Sigmoid colon (tissue), 7 donors: Measurements from ENCODE around the gene CIART. TPM values are rescaled to one million over a fixed set of nuclear protein-coding genes. Genes with fewer than 3 reads are reported as not detected.

Experiments
- DNase-seq: peaks from one replicate; pipeline ENCODE4 v3.0.0-alpha.2; 2019
- H3K27ac ChIP-seq, 4 donors: fragments of 200-600 bp; sonication (generic); one replicate each; pipeline ENCODE4 v1.5.1; 2016 to 2019; ENCODE audit warnings: mild to moderate bottlenecking in 1 of 4
- H3K27me3 ChIP-seq, 3 donors: fragments of 200-600 bp; sonication (generic); one replicate each; pipeline ENCODE4 v1.5.1; 2019; ENCODE audit warnings: mild to moderate bottlenecking in 1 of 3
- H3K36me3 ChIP-seq, 4 donors: fragments of 200-600 bp; sonication (generic); one replicate each; pipeline ENCODE4 v1.5.1; 2016 to 2019
- H3K4me1 ChIP-seq, 4 donors: fragments of 200-600 bp; sonication (generic); one replicate each; pipeline ENCODE4 v1.5.1; 2017 to 2019
- H3K4me3 ChIP-seq, 4 donors: fragments of 200-600 bp; sonication (generic); one replicate each; pipeline ENCODE4 v1.5.1; 2017 to 2019; ENCODE audit warnings: mild to moderate bottlenecking in 2 of 4, moderate library complexity in 1 of 4
- H3K9me3 ChIP-seq, 4 donors: fragments of 200-600 bp in 3 of 4; sonication (generic) in 3 of 4; one replicate each; pipeline versions ENCODE4 v1.5.1 to v1.6.1; 2013 to 2019
- EP300 ChIP-seq, 4 donors: sonication (generic); formaldehyde crosslinking; IDR thresholded peaks; one replicate each; pipeline ENCODE4 v1.6.1; 2017; ENCODE audit warnings: antibody characterized with exemption in 4 of 4
- POLR2A ChIP-seq, 2 donors: fragments of 450-650 bp; IDR thresholded peaks; one replicate each; pipeline ENCODE4 v1.6.1; 2016; ENCODE audit warnings: antibody characterized with exemption in 2 of 2, mild to moderate bottlenecking in 2 of 2, moderate library complexity in 2 of 2
- POLR2AphosphoS5 ChIP-seq, 4 donors: sonication (generic); formaldehyde crosslinking; IDR thresholded peaks; one replicate each; pipeline ENCODE4 v1.6.1; 2017; ENCODE audit warnings: antibody characterized with exemption in 4 of 4
- WGBS, 2 donors: extraction: QIAGEN DNeasy Blood & Tissue Kit; methylation state at CpG; one replicate each; pipeline ENCODE4 v1.1.7; 2013; 5-methylcytosine and 5-hydroxymethylcytosine counted together
- intact Hi-C: fragments of 100-400 bp; cut with DNase I; formaldehyde crosslinking; loops from one replicate; pipeline ENCODE4 v1.15.1; 2023
- polyA plus RNA-seq, 3 donors: library from polyadenylated mRNA; stranded (reverse); fragments of 200-250 nt; gene quantifications; one replicate each; pipeline ENCODE4 v1.2.3, GENCODE V29; 2013
- total RNA-seq, 4 donors: library from RNA; depleted of rRNA; stranded (reverse); fragments of >200 nt; gene quantifications; one replicate each; pipeline ENCODE4 v1.1.0, GENCODE V29; 2016
- TF ChIP-seq, protein P1 (sequence below), 4 experiments: fragments of 450-650 bp in 3 of 4; fragments of 200-600 bp in 1 of 4; IDR thresholded peaks; one replicate each; pipeline ENCODE4 v1.5.1; 2016 to 2019; ENCODE audit warnings: antibody characterized with exemption in 4 of 4, mild to moderate bottlenecking in 3 of 4, moderate library complexity in 2 of 4
- donor health status: healthy with polysubstance abuse.
- donor health status: Bipolar disorder and iron deficiency.
- donor health status: healthy.

CIART gene
- total and polyA plus RNA-seq, 7 donors, result 2.5 to 15.3 (median 11.9) TPM; not detected in 1

DNA sequence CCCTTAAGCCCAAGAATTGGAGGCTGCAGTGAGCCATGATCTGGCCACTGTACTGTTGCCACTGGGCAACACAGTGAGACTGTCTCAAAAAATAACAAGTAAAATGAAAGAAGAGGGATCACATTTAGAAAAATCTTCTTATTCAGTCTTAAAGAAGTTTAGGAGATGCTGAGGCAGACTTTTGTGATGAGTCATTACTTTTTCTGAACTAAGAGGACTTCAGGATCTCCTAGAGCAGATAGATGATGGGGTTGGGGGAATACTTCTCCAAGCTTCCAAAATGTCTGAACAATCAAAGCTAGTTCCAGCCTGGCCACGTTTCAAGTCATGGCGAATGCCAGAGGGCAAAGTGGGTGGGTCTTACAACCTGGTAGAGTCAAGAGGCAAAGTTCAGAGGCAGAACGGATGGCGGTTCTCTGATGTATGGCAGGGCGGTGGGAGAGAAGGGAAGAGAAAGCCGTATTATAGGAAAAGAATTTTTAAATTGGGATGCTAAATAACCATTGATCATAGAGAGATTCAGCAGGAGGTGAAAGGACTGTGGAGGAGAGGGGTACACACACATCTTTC, 2.1 kb upstream of the CIART start:
- no peak for DNase-seq
- Histone ChIP-seq H3K27me3 (no peaks in the 10 kb centered on the region), H3K27ac (peak overlapping the region; percentile 94 to 96 (median 95)), H3K4me3 (no peak overlapping the region), H3K4me1 (peaks cover 0 to 34% (median 29%) of the 10 kb centered on the region in 4 donors), H3K36me3 (peaks cover 0 to 18% (median 0%) of the 10 kb centered on the region in 4 donors), H3K9me3 (no peaks in the 10 kb centered on the region)
- TF ChIP-seq POLR2AphosphoS5 (IDR thresholded peaks at IDR 0.05), result no peak
- no peak for TF ChIP-seq EP300 (IDR thresholded peaks at IDR 0.05)
- no peak for TF ChIP-seq POLR2A (IDR thresholded peaks at IDR 0.05)
- TF ChIP-seq, protein P1, sequence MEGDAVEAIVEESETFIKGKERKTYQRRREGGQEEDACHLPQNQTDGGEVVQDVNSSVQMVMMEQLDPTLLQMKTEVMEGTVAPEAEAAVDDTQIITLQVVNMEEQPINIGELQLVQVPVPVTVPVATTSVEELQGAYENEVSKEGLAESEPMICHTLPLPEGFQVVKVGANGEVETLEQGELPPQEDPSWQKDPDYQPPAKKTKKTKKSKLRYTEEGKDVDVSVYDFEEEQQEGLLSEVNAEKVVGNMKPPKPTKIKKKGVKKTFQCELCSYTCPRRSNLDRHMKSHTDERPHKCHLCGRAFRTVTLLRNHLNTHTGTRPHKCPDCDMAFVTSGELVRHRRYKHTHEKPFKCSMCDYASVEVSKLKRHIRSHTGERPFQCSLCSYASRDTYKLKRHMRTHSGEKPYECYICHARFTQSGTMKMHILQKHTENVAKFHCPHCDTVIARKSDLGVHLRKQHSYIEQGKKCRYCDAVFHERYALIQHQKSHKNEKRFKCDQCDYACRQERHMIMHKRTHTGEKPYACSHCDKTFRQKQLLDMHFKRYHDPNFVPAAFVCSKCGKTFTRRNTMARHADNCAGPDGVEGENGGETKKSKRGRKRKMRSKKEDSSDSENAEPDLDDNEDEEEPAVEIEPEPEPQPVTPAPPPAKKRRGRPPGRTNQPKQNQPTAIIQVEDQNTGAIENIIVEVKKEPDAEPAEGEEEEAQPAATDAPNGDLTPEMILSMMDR (IDR thresholded peaks at IDR 0.05), result no peak
- intact Hi-C loops, result loop anchor here (5.0 kb wide), 3 partner anchors 42 to 118 kb away; partner anchors contain the start of genes PRPF3 and RPRD2
- 16 to 67% methylated on average over 6 of the region's 6 CpGs for WGBS, 2 donors

DNA sequence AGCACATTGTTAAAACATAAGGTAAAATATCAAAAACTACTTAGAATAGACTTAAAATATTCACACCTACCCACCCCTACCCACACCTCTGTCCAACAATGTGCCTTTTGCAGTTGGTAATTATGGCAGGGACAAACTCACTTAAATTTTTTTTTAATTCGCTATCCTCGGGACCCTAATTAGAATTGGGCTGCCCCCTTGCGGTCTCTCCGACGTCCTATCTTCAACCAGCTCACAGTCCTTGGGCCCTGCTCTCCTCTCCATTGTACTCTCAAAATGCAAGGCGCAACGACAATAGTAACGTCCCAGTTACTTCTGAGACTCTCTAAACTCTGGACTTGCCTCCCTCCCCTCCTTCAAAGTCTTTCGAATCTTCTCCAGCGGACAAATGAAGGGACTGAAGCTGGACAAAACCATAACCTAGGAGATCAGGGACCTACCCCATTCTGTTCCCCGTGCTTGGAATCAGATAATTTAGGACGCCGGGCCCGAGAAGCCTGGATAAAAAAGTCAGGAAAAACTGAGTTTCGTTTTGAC, 1.1 kb upstream of the CIART start:
- Histone ChIP-seq H3K4me1 (peaks cover 0 to 34% (median 29%) of the 10 kb centered on the region in 4 donors), H3K27me3 (no peaks in the 10 kb centered on the region)

DNA sequence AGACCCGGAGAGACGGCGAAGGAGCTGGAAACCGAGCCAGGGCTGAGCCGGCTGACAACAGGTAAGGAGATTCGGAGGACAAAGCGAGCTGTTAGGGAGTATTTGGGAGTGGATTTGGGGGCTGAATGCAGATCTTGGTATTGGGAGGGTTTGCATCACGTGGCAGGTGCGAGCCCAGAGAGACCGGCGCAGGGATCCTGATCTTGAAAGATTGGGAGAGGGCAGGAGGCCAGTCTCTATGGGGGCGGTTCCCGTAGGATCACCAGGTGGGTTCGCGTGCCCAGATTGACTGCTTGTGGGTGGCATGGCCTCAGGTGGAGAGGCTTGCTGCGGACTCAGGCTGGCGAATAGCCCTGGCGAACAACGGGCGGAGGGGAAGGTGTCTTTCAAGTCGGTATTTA, 204 bp downstream of the CIART start:
- WGBS, 2 donors, result 11 to 34% methylated on average over 21 of the region's 21 CpGs
- Histone ChIP-seq H3K4me1 (peaks cover 0 to 34% (median 29%) of the 10 kb centered on the region in 4 donors), H3K27me3 (no peaks in the 10 kb centered on the region), H3K27ac (peak overlapping the region; percentile 94 to 96 (median 95)), H3K36me3 (peaks cover 1 to 40% (median 10%) of the 10 kb centered on the region in 4 donors), H3K4me3 (peak overlapping the region; percentile 42 to 71 (median 64)), H3K9me3 (no peaks in the 10 kb centered on the region)
- TF ChIP-seq EP300 (IDR thresholded peaks at IDR 0.05) (peak in 1 of 4 donors; percentile 63), POLR2A (IDR thresholded peaks at IDR 0.05) (peak; percentile 73 to 92), POLR2AphosphoS5 (IDR thresholded peaks at IDR 0.05) (peak; percentile 68 to 98 (median 90))
- TF ChIP-seq, protein P1 (IDR thresholded peaks at IDR 0.05), result no peak
- intact Hi-C loops, result loop anchor here (5.0 kb wide), 3 partner anchors 40 to 120 kb away; partner anchors contain the start of genes PRPF3 and RPRD2
- no peak for DNase-seq

More for the DNA sequence above, 1.1 kb upstream of the CIART start:
- Histone ChIP-seq H3K36me3 (peaks cover 0 to 27% (median under 1%) of the 10 kb centered on the region in 4 donors), H3K4me3 (peak overlapping the region; percentile 42 to 71 (median 64)), H3K9me3 (no peaks in the 10 kb centered on the region), H3K27ac (peak overlapping the region; percentile 94 to 96 (median 95))
- intact Hi-C loops, result loop anchor here (1.0 to 5.0 kb wide), 4 partner anchors 25 to 119 kb away; partner anchors contain the start of genes PRPF3 and RPRD2
- WGBS, 2 donors, result 2 to 5% methylated on average over 15 of the region's 15 CpGs
- DNase-seq, result peak; percentile 89
- TF ChIP-seq, protein P1 (IDR thresholded peaks at IDR 0.05), result peak; percentile 47 to 87 (median 74)
- no peak for TF ChIP-seq EP300 (IDR thresholded peaks at IDR 0.05)
- peak in 1 of 2 donors; percentile 51 for TF ChIP-seq POLR2A (IDR thresholded peaks at IDR 0.05)

DNA sequence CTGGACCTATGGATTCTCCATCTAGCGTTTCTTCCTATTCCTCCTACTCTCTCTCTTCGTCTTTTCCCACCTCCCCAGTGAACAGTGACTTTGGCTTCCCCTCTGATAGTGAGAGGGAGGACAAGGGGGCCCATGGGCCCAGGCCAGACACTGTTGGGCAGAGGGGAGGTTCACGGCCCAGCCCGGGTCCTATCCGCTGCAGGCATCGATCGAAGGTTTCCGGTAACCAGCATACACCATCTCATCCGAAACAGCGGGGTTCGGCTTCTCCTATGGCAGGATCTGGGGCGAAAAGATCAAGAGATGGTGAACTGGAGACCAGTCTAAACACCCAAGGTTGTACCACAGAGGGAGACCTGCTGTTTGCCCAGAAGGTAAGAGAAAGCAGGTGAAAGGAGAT, 906 bp downstream of the CIART start:
- 91 to 95% methylated on average over 12 of the region's 12 CpGs for WGBS, 2 donors
- Histone ChIP-seq H3K9me3 (no peaks in the 10 kb centered on the region), H3K4me1 (peaks cover 0 to 34% (median 29%) of the 10 kb centered on the region in 4 donors), H3K4me3 (peak overlapping the region; percentile 42 to 71 (median 64)), H3K27me3 (no peaks in the 10 kb centered on the region), H3K36me3 (peaks cover 3 to 47% (median 10%) of the 10 kb centered on the region in 4 donors), H3K27ac (peak overlapping the region; percentile 94 to 96 (median 95))
- intact Hi-C loops, result loop anchor here (5.0 kb wide), 3 partner anchors 39 to 121 kb away; partner anchors contain the start of genes PRPF3 and RPRD2
- DNase-seq, result no peak
- no peak for TF ChIP-seq POLR2AphosphoS5 (IDR thresholded peaks at IDR 0.05)

DNA sequence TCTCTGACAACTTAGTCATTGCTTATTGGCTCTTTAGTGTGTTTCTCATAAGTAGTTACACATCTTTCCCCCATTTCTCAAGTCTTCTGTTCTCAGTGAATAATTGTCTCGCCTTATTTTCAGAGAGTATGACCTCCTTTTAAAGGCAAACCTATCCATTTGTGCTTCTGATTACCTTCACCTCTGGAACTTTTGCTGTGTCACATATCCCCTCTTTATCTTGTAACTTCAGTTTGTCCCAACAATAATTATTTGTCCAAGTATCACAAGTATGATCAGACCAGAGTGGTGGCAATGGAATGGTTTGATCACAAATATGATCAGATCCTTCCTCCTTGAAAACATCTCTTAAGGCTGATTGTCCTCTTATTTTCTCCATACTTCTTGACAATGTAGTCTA, 6.0 kb downstream of the CIART start:
- Histone ChIP-seq H3K9me3 (no peaks in the 10 kb centered on the region), H3K27ac (no peak overlapping the region), H3K4me3 (no peak overlapping the region), H3K36me3 (peaks cover 3 to 56% (median 10%) of the 10 kb centered on the region in 4 donors), H3K4me1 (peaks cover 0 to 18% (median 9%) of the 10 kb centered on the region in 4 donors), H3K27me3 (no peaks in the 10 kb centered on the region)
- intact Hi-C loops, result no loop called here
- WGBS, 2 donors, result 81 to 97% methylated on average over 1 of the region's 1 CpG
- DNase-seq, result no peak
- TF ChIP-seq EP300 (IDR thresholded peaks at IDR 0.05) (no peak), POLR2A (IDR thresholded peaks at IDR 0.05) (no peak), POLR2AphosphoS5 (IDR thresholded peaks at IDR 0.05) (no peak)
- TF ChIP-seq, protein P1 (IDR thresholded peaks at IDR 0.05), result no peak
